CD4-positive, alpha-beta memory T cell (primary cell): Measurements from ENCODE around the gene PTPRM. TPM values are rescaled to one million over a fixed set of nuclear protein-coding genes. Genes with fewer than 3 reads are reported as not detected.

Source experiments
- CTCF ChIA-PET: fragments of 350-600 bp; sonication (Branson Sonifier 250); formaldehyde crosslinking; loops from one replicate; lab custom pipeline; 2021; ENCODE audit warnings: inconsistent platforms; ENCODE audit not compliant: partially characterized antibody; lab: Charles Lee
- POLR2A ChIA-PET: fragments of 350-600 bp; sonication (Branson Sonifier 250); formaldehyde crosslinking; loops from one replicate; lab custom pipeline; 2021; ENCODE audit not compliant: partially characterized antibody; lab: Charles Lee
- DNase-seq, 5 donors: peaks; one replicate each; pipeline versions ENCODE4 v3.0.0 to v3.0.0-alpha.2; 2020 to 2022; ENCODE audit warnings: mixed read lengths in 1 of 5
- H3K27ac ChIP-seq: one replicate; pipeline ENCODE4 v1.7.0; 2013; ENCODE audit warnings: low read depth, low read length
- H3K27me3 ChIP-seq: 2 replicates; pipeline ENCODE4 v1.7.0; 2013; ENCODE audit warnings: mild to moderate bottlenecking, low read length, moderate library complexity; ENCODE audit not compliant: insufficient read depth
- H3K36me3 ChIP-seq: 2 replicates; pipeline ENCODE4 v1.7.0; 2013; ENCODE audit warnings: mild to moderate bottlenecking, low read length, moderate library complexity; ENCODE audit not compliant: insufficient read depth
- H3K4me1 ChIP-seq: 2 replicates; pipeline ENCODE4 v1.7.0; 2013; ENCODE audit warnings: mild to moderate bottlenecking, low read length, moderate library complexity; ENCODE audit not compliant: insufficient read depth
- H3K4me3 ChIP-seq, 2 donors: one replicate each; pipeline ENCODE4 v1.7.0; 2013; ENCODE audit warnings: low read length in 2 of 2, mild to moderate bottlenecking in 1 of 2
- H3K9me3 ChIP-seq, 2 donors: one replicate each; pipeline ENCODE4 v1.7.0; 2013; ENCODE audit warnings: low read length in 2 of 2, control low read depth in 1 of 2; ENCODE audit not compliant: control insufficient read depth in 1 of 2
- H3K27ac Mint-ChIP-seq, 7 donors: one replicate each; pipeline ENCODE4 v1.8.0; 2020 to 2021; ENCODE audit warnings: mixed read lengths in 7 of 7, mild to moderate bottlenecking in 6 of 7, inconsistent platforms in 3 of 7, moderate library complexity in 3 of 7
- H3K27me3 Mint-ChIP-seq, 2 donors: one replicate each; pipeline ENCODE4 v1.8.0; 2020 to 2021; ENCODE audit warnings: mixed read lengths in 2 of 2
- H3K36me3 Mint-ChIP-seq, 2 donors: one replicate each; pipeline ENCODE4 v1.8.0; 2020 to 2021; ENCODE audit warnings: mixed read lengths in 2 of 2, inconsistent platforms in 1 of 2, mild to moderate bottlenecking in 1 of 2
- H3K4me1 Mint-ChIP-seq, 4 donors: one replicate each; pipeline ENCODE4 v1.8.0; 2020 to 2021; ENCODE audit warnings: mixed read lengths in 4 of 4, mild to moderate bottlenecking in 1 of 4
- H3K4me3 Mint-ChIP-seq, 8 donors: one replicate each; pipeline ENCODE4 v1.8.0; 2020 to 2021; ENCODE audit warnings: mixed read lengths in 8 of 8, mild to moderate bottlenecking in 7 of 8, moderate library complexity in 6 of 8, inconsistent platforms in 3 of 8
- H3K9me3 Mint-ChIP-seq, 8 donors: one replicate each; pipeline ENCODE4 v1.8.0; 2020 to 2021; ENCODE audit warnings: mixed read lengths in 8 of 8, mild to moderate bottlenecking in 5 of 8, inconsistent platforms in 3 of 8, moderate library complexity in 1 of 8
- intact Hi-C: fragments of 100-400 bp; cut with micrococcal nuclease; formaldehyde crosslinking; loops from one replicate; pipeline ENCODE4 v1.15.1; 2023
- polyA plus RNA-seq, 2 donors: library from polyadenylated mRNA; unstranded; fragments of 300-500 nt; fragmentation: Illumina TruSeq; gene quantifications; one replicate each; pipeline ENCODE4 v1.2.3, GENCODE V29; 2021
- total RNA-seq, 2 experiments: library from RNA; stranded (reverse); gene quantifications; one replicate each; pipeline ENCODE4 v1.2.3, GENCODE V29; 2021

PTPRM gene
- total and polyA plus RNA-seq, 4 experiments from 2014 or later = 6.7 to 20.1 (median 12.9) TPM

DNA sequence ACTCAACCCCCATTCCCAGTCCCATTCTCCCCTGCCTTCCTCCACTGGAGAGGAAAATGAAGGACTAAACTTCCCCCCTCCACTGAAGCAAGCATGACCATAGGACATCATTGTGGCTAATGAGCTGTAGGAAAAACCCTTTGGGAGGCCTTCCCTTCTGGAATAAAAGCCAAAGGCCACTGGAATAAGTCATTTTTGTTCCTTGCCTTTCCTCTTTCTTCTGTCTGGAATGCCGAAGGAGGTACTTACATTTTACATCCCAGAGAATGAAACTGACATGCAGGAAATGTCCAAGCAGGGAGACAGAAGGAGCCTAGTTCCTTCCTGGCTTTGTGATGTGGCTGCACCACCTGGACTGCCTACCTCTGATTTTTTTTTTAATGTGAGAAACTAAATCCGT, 9.1 kb upstream of the PTPRM start:
- no peaks in the 10 kb centered on the region for H3K9me3 ChIP-seq
- no peaks in the 10 kb centered on the region for H3K36me3 ChIP-seq
- intact Hi-C loops = no loop called here
- CTCF ChIA-PET = no interaction called here
- peaks cover 1 to 2% of the 10 kb centered on the region in 2 donors for H3K27me3 Mint-ChIP-seq
- no peak overlapping the region for H3K27ac Mint-ChIP-seq
- peaks cover 0 to 1% (median 0%) of the 10 kb centered on the region in 4 donors for H3K4me1 Mint-ChIP-seq
- no peaks in the 10 kb centered on the region for H3K27me3 ChIP-seq
- H3K4me1 ChIP-seq = no peaks in the 10 kb centered on the region
- H3K9me3 Mint-ChIP-seq = peaks cover 0 to 8% (median 0%) of the 10 kb centered on the region in 8 donors
- DNase-seq = no peak
- POLR2A ChIA-PET = no interaction called here
- no peak overlapping the region for H3K4me3 ChIP-seq
- no peak overlapping the region for H3K4me3 Mint-ChIP-seq
- H3K36me3 Mint-ChIP-seq = no peaks in the 10 kb centered on the region
- no peak overlapping the region for H3K27ac ChIP-seq

GRCh38 chr18:7558769-7559168, 8.3 kb upstream of the PTPRM start:
- no peaks in the 10 kb centered on the region for H3K36me3 Mint-ChIP-seq
- no peaks in the 10 kb centered on the region for H3K36me3 ChIP-seq
- no peak overlapping the region for H3K4me3 ChIP-seq
- H3K4me3 Mint-ChIP-seq = no peak overlapping the region
- H3K9me3 Mint-ChIP-seq = peaks cover 0 to 8% (median 0%) of the 10 kb centered on the region in 8 donors
- POLR2A ChIA-PET = no interaction called here
- H3K4me1 ChIP-seq = no peaks in the 10 kb centered on the region
- H3K27me3 Mint-ChIP-seq = peaks cover 1 to 2% of the 10 kb centered on the region in 2 donors
- CTCF ChIA-PET = no interaction called here
- intact Hi-C loops = no loop called here
- no peak overlapping the region for H3K27ac Mint-ChIP-seq
- H3K27ac ChIP-seq = no peak overlapping the region
- peaks cover 0 to 1% (median 0%) of the 10 kb centered on the region in 4 donors for H3K4me1 Mint-ChIP-seq
- DNase-seq = no peak
- no peaks in the 10 kb centered on the region for H3K27me3 ChIP-seq
- no peaks in the 10 kb centered on the region for H3K9me3 ChIP-seq

GRCh38 chr18:7559709-7560319, 7.3 kb upstream of the PTPRM start:
- H3K27me3 ChIP-seq = no peaks in the 10 kb centered on the region
- intact Hi-C loops = no loop called here
- H3K9me3 ChIP-seq = no peaks in the 10 kb centered on the region
- no peaks in the 10 kb centered on the region for H3K36me3 ChIP-seq
- Mint-ChIP-seq H3K9me3 (peaks cover 0 to 8% (median 0%) of the 10 kb centered on the region in 8 donors), H3K27me3 (peaks cover 1 to 5% of the 10 kb centered on the region in 2 donors), H3K4me3 (no peak overlapping the region), H3K4me1 (peaks cover 0 to 1% (median 0%) of the 10 kb centered on the region in 4 donors), H3K36me3 (no peaks in the 10 kb centered on the region), H3K27ac (no peak overlapping the region)
- no peaks in the 10 kb centered on the region for H3K4me1 ChIP-seq
- ChIA-PET POLR2A (no interaction called here), CTCF (no interaction called here)
- DNase-seq = no peak
- no peak overlapping the region for H3K4me3 ChIP-seq
- H3K27ac ChIP-seq = no peak overlapping the region

DNA sequence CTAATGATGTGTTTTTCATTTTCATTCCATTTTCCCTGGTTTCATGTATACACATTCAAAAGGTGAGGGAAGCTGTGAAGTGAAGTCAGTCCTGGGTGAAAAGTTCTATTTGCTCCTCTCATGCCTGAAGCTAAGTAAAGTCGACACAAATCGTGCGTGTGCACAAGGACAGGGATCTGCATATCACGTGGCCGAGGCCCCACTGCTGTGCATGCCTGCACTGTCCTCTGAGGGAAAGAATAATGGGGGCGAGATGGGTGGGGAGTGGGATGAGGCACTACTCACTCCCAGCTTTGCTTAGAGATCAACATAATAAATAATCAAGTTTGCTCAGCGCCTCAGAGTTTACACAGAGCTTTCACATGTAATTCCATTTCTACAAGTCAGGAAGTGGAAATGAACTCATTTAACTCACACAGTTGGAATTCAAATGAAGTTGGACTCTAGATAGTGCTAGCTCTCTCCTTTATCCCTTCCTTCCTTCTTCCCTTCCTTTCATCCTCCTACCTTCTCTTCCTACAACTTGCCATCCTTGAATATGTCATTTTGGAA, 5.1 kb upstream of the PTPRM start:
- Mint-ChIP-seq H3K36me3 (no peaks in the 10 kb centered on the region), H3K4me1 (peaks cover 0 to 4% (median 0%) of the 10 kb centered on the region in 4 donors), H3K9me3 (no peaks in the 10 kb centered on the region), H3K4me3 (no peak overlapping the region), H3K27ac (no peak overlapping the region), H3K27me3 (peaks cover 9 to 15% of the 10 kb centered on the region in 2 donors)
- Histone ChIP-seq H3K4me3 (no peak overlapping the region), H3K4me1 (no peaks in the 10 kb centered on the region), H3K36me3 (no peaks in the 10 kb centered on the region), H3K9me3 (no peaks in the 10 kb centered on the region), H3K27me3 (peaks cover 5% of the 10 kb centered on the region), H3K27ac (no peak overlapping the region)
- ChIA-PET POLR2A (no interaction called here), CTCF (no interaction called here)
- no peak for DNase-seq
- intact Hi-C loops = no loop called here

- no peak overlapping the region for H3K27ac Mint-ChIP-seq
Observed at GRCh38 chr18:7562491-7562890, 4.6 kb upstream of the PTPRM start.

GRCh38 chr18:7565677-7566076, 1.4 kb upstream of the PTPRM start:
- Mint-ChIP-seq H3K27me3 (peaks cover 20 to 25% of the 10 kb centered on the region in 2 donors), H3K4me1 (peaks cover 0 to 11% (median 5%) of the 10 kb centered on the region in 4 donors), H3K36me3 (no peaks in the 10 kb centered on the region), H3K4me3 (peak overlapping the region in 7 of 8 donors; percentile 12 to 65 (median 27)), H3K9me3 (peaks cover 0 to 7% (median 0%) of the 10 kb centered on the region in 8 donors), H3K27ac (no peak overlapping the region)
- Histone ChIP-seq H3K27ac (no peak overlapping the region), H3K9me3 (no peaks in the 10 kb centered on the region), H3K36me3 (no peaks in the 10 kb centered on the region), H3K27me3 (peaks cover 5% of the 10 kb centered on the region), H3K4me1 (no peaks in the 10 kb centered on the region), H3K4me3 (no peak overlapping the region)
- no peak for DNase-seq
- CTCF ChIA-PET = no interaction called here
- intact Hi-C loops = no loop called here
- POLR2A ChIA-PET = no interaction called here

More at GRCh38 chr18:7562491-7562890, 4.6 kb upstream of the PTPRM start:
- DNase-seq = no peak
- no peak overlapping the region for H3K27ac ChIP-seq
- H3K27me3 ChIP-seq = peaks cover 5% of the 10 kb centered on the region
- Mint-ChIP-seq H3K4me1 (peaks cover 0 to 4% (median 0%) of the 10 kb centered on the region in 4 donors), H3K9me3 (no peaks in the 10 kb centered on the region), H3K36me3 (no peaks in the 10 kb centered on the region), H3K27me3 (peaks cover 9 to 15% of the 10 kb centered on the region in 2 donors), H3K4me3 (no peak overlapping the region)
- no peaks in the 10 kb centered on the region for H3K4me1 ChIP-seq
- no peaks in the 10 kb centered on the region for H3K9me3 ChIP-seq
- POLR2A ChIA-PET = no interaction called here
- intact Hi-C loops = no loop called here
- H3K4me3 ChIP-seq = no peak overlapping the region
- H3K36me3 ChIP-seq = no peaks in the 10 kb centered on the region
- CTCF ChIA-PET = no interaction called here

DNA sequence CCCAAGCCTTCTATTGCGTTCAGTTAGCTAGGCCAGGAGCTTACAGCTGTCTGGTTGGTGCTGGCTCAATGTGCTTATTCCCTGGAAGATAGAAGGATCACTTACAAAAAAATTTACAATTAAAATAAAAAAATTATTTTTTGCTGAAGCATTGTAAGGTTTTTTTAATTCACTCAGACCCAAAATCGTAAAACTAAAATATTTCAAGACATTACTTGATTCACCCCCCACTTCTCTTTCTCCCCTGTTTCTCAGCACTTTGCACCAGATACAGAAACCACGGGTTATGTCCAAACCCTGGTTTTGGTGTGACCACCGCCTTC, 911 bp upstream of the PTPRM start:
- peaks cover 23 to 25% of the 10 kb centered on the region in 2 donors for H3K27me3 Mint-ChIP-seq
- DNase-seq = no peak
- intact Hi-C loops = no loop called here
- CTCF ChIA-PET = no interaction called here
- H3K9me3 Mint-ChIP-seq = peaks cover 0 to 8% (median 0%) of the 10 kb centered on the region in 8 donors
- H3K4me1 ChIP-seq = no peaks in the 10 kb centered on the region
- POLR2A ChIA-PET = no interaction called here
- peaks cover 0 to 11% (median 5%) of the 10 kb centered on the region in 4 donors for H3K4me1 Mint-ChIP-seq
- H3K27ac ChIP-seq = no peak overlapping the region
- no peaks in the 10 kb centered on the region for H3K36me3 Mint-ChIP-seq
- H3K4me3 Mint-ChIP-seq = peak overlapping the region; percentile 55 to 74 (median 64)
- no peaks in the 10 kb centered on the region for H3K9me3 ChIP-seq
- H3K27ac Mint-ChIP-seq = peak overlapping the region in 2 of 7 donors; percentile 46 to 60
- no peak overlapping the region for H3K4me3 ChIP-seq
- peaks cover 5% of the 10 kb centered on the region for H3K27me3 ChIP-seq
- no peaks in the 10 kb centered on the region for H3K36me3 ChIP-seq
